ENCODE data around the gene CPNE8.

Gene CPNE8

DNA sequence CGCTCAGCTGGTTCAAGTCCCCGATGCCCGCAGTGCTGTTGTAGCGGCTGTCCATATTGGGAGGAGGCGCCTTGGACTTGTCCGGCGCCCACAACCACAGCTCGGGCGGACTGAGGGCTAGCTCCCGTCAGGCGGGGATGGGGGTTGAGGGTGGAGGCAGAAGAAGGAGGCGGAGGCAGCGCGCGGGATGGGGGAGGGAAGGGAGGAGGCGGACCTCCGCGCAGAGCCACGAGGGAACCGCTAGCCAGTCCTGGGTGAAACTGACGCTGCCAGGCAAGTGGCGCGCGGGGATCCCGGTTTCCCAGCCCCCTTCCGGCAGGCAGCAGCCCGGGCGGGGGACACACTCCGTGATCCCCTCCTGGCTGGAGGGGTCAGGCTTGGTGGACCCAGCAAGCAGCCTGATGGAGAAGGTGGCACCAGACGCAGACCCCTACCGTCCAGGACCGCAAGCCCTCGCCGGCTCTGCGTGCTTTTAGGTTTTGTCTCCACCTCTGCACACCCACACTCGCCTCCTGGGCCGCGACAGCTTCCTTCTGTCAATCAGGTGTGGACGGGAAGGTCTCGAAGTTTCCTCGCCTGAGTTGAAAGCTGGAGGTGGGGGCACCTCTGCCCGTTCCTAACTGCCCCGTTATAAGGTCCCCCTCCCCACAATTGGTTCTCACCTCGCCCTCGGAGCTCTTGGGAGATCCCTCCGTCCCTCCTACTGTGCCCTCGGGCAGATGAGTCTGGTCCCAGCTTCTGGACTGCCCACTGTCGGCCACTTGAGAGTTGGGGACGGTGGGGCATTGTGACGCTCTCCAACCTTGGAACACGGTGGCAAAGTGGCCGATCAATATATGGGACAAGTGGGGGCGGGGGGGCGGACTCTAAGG lies at the start of gene CPNE8:
TSS of gene CPNE8 (minus strand) at position 112 of the 872 bp plus-strand sequence. CDS start at position 55, 57 bp downstream.
- DNase-seq (ENCODE audit: low read depth in 1 of 2, low spot score in 1 of 2) = peak in 1 of 2 donors; percentile 22

DNA sequence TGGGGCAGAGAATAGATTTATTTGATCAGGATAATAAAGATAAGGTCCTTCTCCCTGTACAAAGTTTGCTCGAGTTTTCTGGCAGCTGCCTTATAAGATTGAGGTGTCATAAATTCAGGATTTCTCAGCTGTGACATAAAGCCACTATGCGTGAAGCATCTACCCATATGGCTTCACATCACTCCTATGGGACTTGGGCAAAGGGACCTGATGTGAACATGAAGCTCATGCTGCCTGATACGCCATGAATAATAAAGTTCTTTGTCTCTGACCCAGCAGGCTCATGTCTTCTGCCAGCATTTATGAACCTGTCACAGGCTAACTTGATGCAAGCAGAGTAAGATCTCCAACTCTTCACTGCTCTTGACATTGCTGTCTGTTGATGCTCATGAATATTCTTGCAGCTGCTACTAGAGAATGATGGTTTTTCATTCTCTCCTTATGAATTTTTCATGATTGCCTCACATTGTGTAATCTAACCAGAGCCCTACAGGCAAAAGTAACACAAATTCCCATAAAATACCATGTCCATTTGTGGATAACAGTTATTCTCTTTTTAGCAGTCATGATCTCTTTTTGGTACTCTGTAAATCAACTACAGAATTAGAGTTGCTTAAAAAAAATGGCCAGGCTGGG lies 49.0 kb upstream of the CPNE8 start:
- no peak for DNase-seq (ENCODE audit: low read depth in 1 of 2, low spot score in 1 of 2)

GRCh38 chr12:38949363-38949762 lies 44.0 kb upstream of the CPNE8 start:
- DNase-seq (ENCODE audit: low read depth in 1 of 2, low spot score in 1 of 2) = no peak

- no peak for DNase-seq (ENCODE audit: low read depth in 1 of 2, low spot score in 1 of 2)
These were observed 29.3 kb upstream of the CPNE8 start for GRCh38 chr12:38934686-38935085.

DNA sequence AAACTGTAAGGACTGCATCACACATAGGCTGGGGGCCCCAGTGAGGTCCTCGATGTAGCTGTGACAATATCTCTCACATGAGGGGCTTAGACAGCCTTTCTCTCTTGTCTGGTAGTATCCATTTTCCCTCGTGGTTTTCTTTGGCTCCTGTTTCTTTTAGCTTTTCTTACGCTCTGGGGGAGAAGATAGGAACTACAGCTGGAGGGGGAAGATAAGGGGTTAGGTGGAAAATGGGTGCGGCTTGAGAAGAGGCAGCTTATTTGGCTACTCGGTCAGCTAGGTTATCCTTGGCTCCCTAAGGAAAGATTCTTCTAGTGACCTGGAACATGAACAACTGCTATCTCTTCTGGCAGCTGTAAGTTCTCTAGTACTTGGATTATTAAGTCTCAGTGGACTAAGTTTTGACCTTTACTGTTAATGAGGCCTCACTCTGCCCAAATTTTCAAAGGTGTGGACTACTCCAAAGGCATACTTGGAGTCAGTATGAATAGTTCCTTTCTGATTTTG lies 28.7 kb upstream of the CPNE8 start:
- DNase-seq (ENCODE audit: low read depth in 1 of 2, low spot score in 1 of 2) = no peak

DNA sequence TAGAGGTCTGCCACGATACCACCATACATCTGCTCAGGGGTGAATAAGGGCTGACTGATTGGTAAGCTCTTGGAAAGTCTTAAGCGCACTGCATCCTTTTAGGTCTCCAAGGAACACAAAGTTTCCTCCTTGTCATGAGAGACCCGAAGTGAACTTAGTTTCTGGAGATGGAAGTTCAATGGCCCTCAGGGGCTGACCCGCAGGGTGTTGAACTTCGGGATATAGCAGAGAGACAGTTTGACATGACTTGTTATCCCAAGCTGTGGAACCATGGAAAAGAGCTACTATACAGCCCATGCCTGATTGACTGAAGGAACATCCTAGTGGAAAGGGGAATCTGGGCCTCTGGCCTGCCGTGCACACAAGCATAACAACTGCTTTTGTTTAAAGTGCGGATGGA lies 26.9 kb upstream of the CPNE8 start:
- DNase-seq (ENCODE audit: low read depth in 1 of 2, low spot score in 1 of 2) = no peak

DNA sequence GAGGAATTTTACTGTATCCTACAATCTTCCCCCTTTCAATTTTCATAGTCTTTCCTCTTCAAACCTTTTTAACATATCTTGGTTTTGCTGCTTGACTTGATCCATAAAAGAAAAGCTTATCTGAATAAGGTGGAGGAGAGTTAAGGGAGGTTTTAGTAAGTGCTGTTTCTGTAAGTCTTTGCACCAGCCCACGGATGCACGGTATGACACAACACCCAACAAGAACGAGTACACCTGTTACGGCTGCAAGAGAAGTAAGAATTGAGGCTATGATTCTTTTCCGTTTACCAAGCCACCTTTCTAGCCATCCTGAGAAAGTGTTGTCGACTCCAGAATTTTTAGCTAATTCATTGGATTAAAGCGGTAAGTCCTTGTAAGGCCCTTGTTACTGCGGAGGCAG lies 26.1 kb upstream of the CPNE8 start:
- DNase-seq (ENCODE audit: low read depth in 1 of 2, low spot score in 1 of 2) = no peak

- DNase-seq (ENCODE audit: low read depth in 1 of 2, low spot score in 1 of 2) = no peak
These were observed 25.6 kb upstream of the CPNE8 start for GRCh38 chr12:38930990-38931389.

- no peak for DNase-seq (ENCODE audit: low read depth in 1 of 2, low spot score in 1 of 2)
These were observed 21.1 kb upstream of the CPNE8 start for GRCh38 chr12:38926501-38926900.

DNA sequence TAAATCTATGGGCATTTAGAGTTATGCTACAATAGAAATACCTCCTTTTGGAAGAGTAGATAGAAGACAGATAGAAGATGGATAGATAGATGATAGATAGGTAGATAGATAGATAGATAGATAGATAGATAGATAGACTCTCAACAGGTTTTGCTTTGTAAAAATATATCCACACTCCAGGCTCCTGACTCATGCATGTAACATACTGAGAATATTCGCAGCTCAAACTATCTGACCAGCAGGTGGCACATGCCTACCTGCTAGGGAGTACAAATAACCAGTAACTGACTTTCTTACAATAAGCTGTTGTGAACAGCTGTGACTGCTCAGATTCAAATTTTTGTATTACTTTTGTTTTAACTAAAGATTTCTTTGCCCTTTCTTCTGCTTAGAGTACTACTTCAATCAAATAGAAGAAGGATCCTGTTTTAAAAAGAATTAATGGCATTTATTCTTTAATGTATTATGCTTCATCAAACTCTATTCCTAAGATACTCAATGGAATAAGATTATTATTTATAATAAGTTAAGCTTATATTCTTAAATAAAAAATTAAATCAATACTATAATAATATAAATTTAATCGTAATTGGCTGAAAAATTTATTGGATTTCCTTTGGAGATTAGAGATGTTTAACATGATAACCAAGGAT lies 15.8 kb upstream of the CPNE8 start:
- no peak for DNase-seq (ENCODE audit: low read depth in 1 of 2, low spot score in 1 of 2)

DNA sequence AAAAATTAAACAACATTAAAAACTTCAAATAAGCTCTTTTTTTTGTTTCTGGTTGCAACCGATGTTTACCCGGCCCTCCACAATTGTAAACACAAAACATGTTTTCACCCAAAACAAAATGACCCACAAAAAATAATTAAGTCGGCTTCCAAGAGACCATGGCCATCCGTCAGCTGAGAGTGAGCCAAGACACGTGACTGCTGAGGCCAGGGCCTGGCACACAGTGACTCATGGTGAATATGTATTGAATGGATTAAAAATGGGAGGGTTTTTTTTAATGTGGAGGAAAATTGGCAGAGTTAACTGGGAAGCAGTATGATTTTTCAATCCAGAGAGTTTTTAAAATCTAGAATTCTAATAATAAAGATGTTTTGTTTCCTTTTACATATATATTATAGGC lies 13.8 kb upstream of the CPNE8 start:
- DNase-seq (ENCODE audit: low read depth in 1 of 2, low spot score in 1 of 2) = no peak

DNA sequence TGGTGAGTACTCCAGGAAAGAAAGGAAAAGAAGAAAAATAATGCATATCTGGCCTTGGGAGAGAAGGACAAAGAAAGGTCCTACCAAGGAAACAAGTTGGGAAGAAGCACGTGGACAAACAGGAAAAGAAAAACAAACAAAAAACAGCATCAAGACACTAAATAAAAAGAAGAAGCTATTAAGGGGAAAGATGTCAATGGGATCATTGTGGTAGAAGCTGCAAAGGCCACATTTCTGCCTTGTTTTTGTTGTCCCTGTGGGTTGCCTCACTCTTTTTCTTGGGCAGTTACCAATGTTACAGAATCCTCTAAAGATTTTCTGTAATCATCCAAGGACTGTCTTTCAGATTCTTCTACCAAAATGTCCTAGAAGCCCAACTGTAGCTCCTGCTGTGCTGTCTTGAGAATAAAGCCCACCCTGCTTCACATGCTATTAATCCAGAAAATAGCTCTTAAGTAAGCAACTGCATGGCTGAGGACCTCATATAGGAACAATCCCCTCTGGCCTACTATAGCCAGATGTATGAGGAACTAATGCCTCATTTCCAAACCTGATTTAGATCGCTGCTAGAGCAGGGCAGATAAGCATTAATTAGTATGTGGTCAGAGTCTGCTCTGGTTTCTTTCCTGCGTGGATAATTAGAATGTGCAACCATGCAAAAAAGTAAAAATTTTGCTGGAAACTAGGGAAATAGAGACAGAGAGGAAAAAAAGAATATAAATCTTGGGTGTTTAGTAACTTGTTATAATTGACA lies 10.2 kb upstream of the CPNE8 start:
- DNase-seq (ENCODE audit: low read depth in 1 of 2, low spot score in 1 of 2) = no peak

DNA sequence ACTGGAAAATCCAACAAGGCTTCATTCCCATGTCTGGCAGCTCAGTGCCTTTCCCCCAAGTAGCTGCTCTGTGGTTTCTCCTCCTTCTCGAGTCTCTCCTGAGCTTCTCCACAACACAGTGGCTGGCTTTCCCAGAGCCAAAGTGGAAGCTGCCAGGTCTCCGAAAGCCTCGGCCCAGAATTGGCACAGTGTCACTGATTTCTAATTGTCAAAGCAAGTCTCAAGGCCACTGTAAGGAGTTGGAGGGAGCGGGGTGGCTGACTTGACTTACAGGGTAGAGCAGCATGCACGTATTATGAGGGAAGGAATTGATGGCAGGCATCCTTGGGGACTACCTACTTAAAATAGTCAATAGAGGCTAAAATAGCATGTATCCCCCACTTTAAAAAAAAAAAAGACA lies 6.7 kb upstream of the CPNE8 start:
- no peak for DNase-seq (ENCODE audit: low read depth in 1 of 2, low spot score in 1 of 2)

GRCh38 chr12:38911611-38912010 lies 6.2 kb upstream of the CPNE8 start:
- DNase-seq (ENCODE audit: low read depth in 1 of 2, low spot score in 1 of 2) = no peak

GRCh38 chr12:38907201-38907923 lies 2.0 kb upstream of the CPNE8 start:
- DNase-seq (ENCODE audit: low read depth in 1 of 2, low spot score in 1 of 2) = no peak

GRCh38 chr12:38906482-38907200 lies 1.2 kb upstream of the CPNE8 start:
- DNase-seq (ENCODE audit: low read depth in 1 of 2, low spot score in 1 of 2) = peak; percentile 37 to 63

DNA sequence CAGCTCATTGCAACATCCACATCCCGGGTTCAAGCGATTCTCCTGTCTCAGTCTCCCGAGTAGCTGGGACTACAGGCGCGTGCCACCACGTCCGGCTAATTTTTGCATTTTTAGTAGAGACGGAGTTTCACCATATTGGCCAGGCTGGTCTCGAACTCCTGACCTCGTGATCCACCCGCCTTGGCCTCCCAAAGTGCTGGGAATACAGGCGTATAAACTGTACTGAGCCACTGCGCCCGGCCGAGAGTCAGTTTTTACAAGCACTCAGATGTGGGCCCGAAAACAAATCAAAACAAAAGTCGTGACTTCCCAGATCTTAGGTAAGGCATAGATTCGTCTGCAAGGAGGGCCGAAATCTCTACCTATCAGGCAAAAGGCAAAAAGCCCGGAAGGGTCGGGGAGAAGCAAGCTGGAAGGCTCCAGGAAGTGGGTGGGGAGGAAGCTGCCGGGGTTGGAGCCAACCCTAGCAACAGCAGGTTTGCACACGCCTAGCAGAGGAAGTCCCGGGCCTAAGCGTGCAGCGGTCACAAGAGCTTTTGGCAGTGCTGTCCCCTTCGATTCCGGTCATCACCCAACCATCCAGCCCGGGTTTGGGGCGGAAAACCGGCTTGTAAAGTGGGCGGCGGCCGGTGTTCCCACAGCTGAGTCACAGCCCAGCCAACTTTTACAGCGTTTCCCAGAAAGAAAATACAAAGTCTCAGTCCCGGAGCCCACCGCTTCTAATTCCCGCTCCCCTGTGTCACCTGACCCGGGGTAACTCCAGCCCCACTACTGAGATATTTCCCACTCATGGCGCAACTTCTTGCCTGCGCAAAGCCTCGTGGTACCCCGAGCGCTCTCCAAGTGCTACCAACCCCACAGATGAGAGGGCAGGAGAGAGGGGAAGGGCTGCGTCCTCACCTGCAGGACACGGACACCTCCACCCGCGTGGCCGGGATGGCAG lies 583 bp downstream of the CPNE8 start:
- no peak for DNase-seq (ENCODE audit: low read depth in 1 of 2, low spot score in 1 of 2)

- DNase-seq (ENCODE audit: low read depth in 1 of 2, low spot score in 1 of 2) = no peak
These were observed 1.8 kb downstream of the CPNE8 start for GRCh38 chr12:38903596-38903995.
